Measurements from ENCODE around the gene MBD1.

- TF ChIP-seq CTCF (IDR thresholded peaks at IDR 0.05) (no peak), POLR2AphosphoS5 (IDR thresholded peaks at IDR 0.05) (no peak), POLR2A (IDR thresholded peaks at IDR 0.05) (no peak)
Measured at GRCh38 chr18:50307400-50307737, 26.0 kb upstream of the MBD1 start.
